NCI-H146 treated with DMSO at 0.1 percent for 48 hours (cell line): ENCODE data around the gene SNRNP25.
"Not testable (repeated sequence)": the region's sequence is repeated elsewhere in the genome, so short reads cannot be mapped to it uniquely, and the experiment has no call there.

Source experiments
- DNase-seq: peaks from one replicate; lab custom pipeline; 2025; ENCODE audit not compliant: unreplicated experiment; lab: John Stamatoyannopoulos, UW

SNRNP25 gene

GRCh38 chr16:53346-54236 is at the start of gene SNRNP25, which contains the start of gene POLR3K:
Gene SNRNP25, plus strand, starts transcription at chr16:53828. Its CDS starts 189 bp downstream, at chr16:54017.
Gene POLR3K, minus strand, starts transcription at chr16:53608. Its CDS starts 22 bp downstream, at chr16:53586.
- peak; percentile 98 for DNase-seq

GRCh38 chr16:9903-10665 is 43.5 kb upstream of the SNRNP25 start:
- no peak for DNase-seq

- DNase-seq, result peak; percentile 57
These were observed 42.9 kb upstream of the SNRNP25 start for GRCh38 chr16:10772-11171.

- not testable (repeated sequence) for DNase-seq
These were observed 36.4 kb upstream of the SNRNP25 start for GRCh38 chr16:17062-17765.

GRCh38 chr16:20886-21285 is 32.7 kb upstream of the SNRNP25 start:
- not testable (repeated sequence) for DNase-seq

- DNase-seq, result not testable (repeated sequence)
These were observed 29.5 kb upstream of the SNRNP25 start for GRCh38 chr16:24151-24550.

- not testable (repeated sequence) for DNase-seq
These were observed 27.7 kb upstream of the SNRNP25 start for GRCh38 chr16:25926-26348.

- not testable (repeated sequence) for DNase-seq
These were observed 23.0 kb upstream of the SNRNP25 start for GRCh38 chr16:30627-31026.

GRCh38 chr16:33154-33876 is 20.3 kb upstream of the SNRNP25 start:
- DNase-seq, result not testable (repeated sequence)

- no peak for DNase-seq
These were observed 19.6 kb upstream of the SNRNP25 start for GRCh38 chr16:33877-34647.

GRCh38 chr16:34648-34987 is 19.0 kb upstream of the SNRNP25 start:
- DNase-seq, result no peak

- no peak for DNase-seq
These were observed 18.5 kb upstream of the SNRNP25 start for GRCh38 chr16:35011-35677.

- DNase-seq, result no peak
These were observed 17.8 kb upstream of the SNRNP25 start for GRCh38 chr16:35678-36305.

GRCh38 chr16:36336-36984 is 17.2 kb upstream of the SNRNP25 start:
- no peak for DNase-seq

GRCh38 chr16:37511-37910 is 16.1 kb upstream of the SNRNP25 start:
- DNase-seq, result no peak

- not testable (repeated sequence) for DNase-seq
These were observed 15.4 kb upstream of the SNRNP25 start for GRCh38 chr16:38206-38605.

GRCh38 chr16:38941-39892 is 14.4 kb upstream of the SNRNP25 start:
- no peak for DNase-seq
